PFSK-1 (cell line): ENCODE measurements around the gene SIDT2.

Source experiments
- FOXP2 ChIP-seq: optimal IDR thresholded peaks from 2 replicates; pipeline ENCODE3; 2011; ENCODE audit warnings: borderline replicate concordance, control low read depth, inconsistent platforms; ENCODE audit not compliant: insufficient read depth; ENCODE audit errors: extremely low read length, extremely low read depth
- POLR2AphosphoS5 ChIP-seq: IDR thresholded peaks from 2 replicates; pipeline ENCODE4 v1.6.1; 2012; ENCODE audit warnings: low read depth, mild to moderate bottlenecking, control low read depth, low read length, moderate library complexity
- REST ChIP-seq, 2 experiments: IDR thresholded peaks; 2 replicates each; pipeline versions ENCODE4 v1.6.1 to v1.8.0; 2011 to 2012; ENCODE audit warnings: low read depth in 2 of 2, low read length in 2 of 2, control low read depth in 1 of 2, inconsistent platforms in 1 of 2, mild to moderate bottlenecking in 1 of 2, moderate library complexity in 1 of 2; ENCODE audit not compliant: insufficient read depth in 1 of 2
- SIN3A ChIP-seq: IDR thresholded peaks from 2 replicates; pipeline ENCODE4 v1.6.1; 2012; ENCODE audit warnings: mild to moderate bottlenecking, low read length, moderate library complexity, borderline replicate concordance; ENCODE audit not compliant: insufficient read depth
- TAF1 ChIP-seq: IDR thresholded peaks from 2 replicates; pipeline ENCODE4 v1.6.1; 2012; ENCODE audit warnings: low read length, control low read depth, borderline replicate concordance; ENCODE audit not compliant: insufficient read depth

SIDT2 gene

GRCh38 chr11:117181586-117182550, 3.3 kb downstream of the SIDT2 start:
- no peak for TF ChIP-seq SIN3A
- no peak for TF ChIP-seq TAF1
- TF ChIP-seq FOXP2, result no peak
- no peak for TF ChIP-seq POLR2AphosphoS5
- no peak for TF ChIP-seq REST (IDR thresholded peaks at IDR 0.05; ENCODE audit: insufficient read depth in 1 of 2, low read depth in 2 of 2, low read length in 2 of 2)

- TF ChIP-seq TAF1 (no peak), REST (IDR thresholded peaks at IDR 0.05; ENCODE audit: insufficient read depth in 1 of 2, low read depth in 2 of 2, low read length in 2 of 2) (no peak), POLR2AphosphoS5 (no peak), FOXP2 (no peak), SIN3A (no peak)
Observed at GRCh38 chr11:117182551-117182935, 4.0 kb downstream of the SIDT2 start.

GRCh38 chr11:117183724-117184349, 5.3 kb downstream of the SIDT2 start:
- TF ChIP-seq REST (IDR thresholded peaks at IDR 0.05; ENCODE audit: insufficient read depth in 1 of 2, low read depth in 2 of 2, low read length in 2 of 2) (no peak), POLR2AphosphoS5 (no peak), SIN3A (no peak), TAF1 (no peak), FOXP2 (no peak)

GRCh38 chr11:117185736-117186430, 7.3 kb downstream of the SIDT2 start:
- TF ChIP-seq POLR2AphosphoS5 (no peak), SIN3A (no peak)

GRCh38 chr11:117186431-117186761, 7.9 kb downstream of the SIDT2 start:
- TF ChIP-seq POLR2AphosphoS5 (no peak), SIN3A (no peak), FOXP2 (no peak), TAF1 (no peak), REST (IDR thresholded peaks at IDR 0.05; ENCODE audit: insufficient read depth in 1 of 2, low read depth in 2 of 2, low read length in 2 of 2) (no peak)
